ENCODE measurements around the gene FBLN5.

The FBLN5 gene

GRCh38 chr14:91946622-91947474 is 646 bp downstream of the FBLN5 start:
- DNase-seq = peak in 8 of 56 donors; percentile 7 to 50 (median 17)

- no peak for DNase-seq
These were observed 1.5 kb downstream of the FBLN5 start for GRCh38 chr14:91945751-91946621.

GRCh38 chr14:91942946-91943345 is 4.5 kb downstream of the FBLN5 start:
- DNase-seq = no peak

DNA sequence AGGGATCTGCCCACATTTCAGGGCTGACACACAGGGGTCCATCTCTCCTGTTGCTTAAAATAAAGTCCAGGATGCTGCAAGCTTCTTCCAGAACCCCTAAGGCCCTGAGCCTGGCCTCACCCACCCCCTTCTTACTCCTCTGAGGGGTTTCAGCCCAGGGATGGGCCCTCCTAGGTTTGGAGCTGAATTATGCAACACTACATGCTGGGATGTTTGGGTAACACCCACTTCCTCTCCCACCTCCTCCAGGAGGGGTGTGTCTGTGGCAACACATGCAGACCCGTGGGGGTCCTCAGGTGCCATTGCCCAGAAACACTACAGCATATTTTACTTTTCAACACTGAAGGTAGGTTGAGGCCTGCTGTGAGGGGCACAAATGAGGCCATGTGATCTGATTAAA is 5.4 kb downstream of the FBLN5 start:
- no peak for DNase-seq

GRCh38 chr14:91940209-91940608 is 7.3 kb downstream of the FBLN5 start:
- no peak for DNase-seq

DNA sequence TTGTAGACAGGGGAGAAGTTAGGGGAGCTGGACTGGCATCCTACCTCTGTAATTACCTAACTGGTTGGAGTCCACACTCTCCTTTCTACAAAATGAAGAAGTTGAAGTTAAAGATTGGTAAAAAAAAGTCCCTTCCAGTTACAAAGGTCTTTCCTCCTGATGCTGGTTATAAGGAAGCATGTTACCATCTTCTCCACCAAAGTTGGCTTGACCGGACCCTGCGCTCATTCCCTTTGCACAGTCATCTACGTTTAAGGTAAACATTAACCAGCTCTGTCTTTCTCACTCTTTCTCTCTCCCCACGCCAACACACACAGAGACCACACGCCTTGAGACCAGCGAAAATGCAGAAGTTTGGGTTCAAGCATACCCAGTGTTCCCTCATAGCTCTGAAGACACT is 11.9 kb downstream of the FBLN5 start:
- no peak for DNase-seq

DNA sequence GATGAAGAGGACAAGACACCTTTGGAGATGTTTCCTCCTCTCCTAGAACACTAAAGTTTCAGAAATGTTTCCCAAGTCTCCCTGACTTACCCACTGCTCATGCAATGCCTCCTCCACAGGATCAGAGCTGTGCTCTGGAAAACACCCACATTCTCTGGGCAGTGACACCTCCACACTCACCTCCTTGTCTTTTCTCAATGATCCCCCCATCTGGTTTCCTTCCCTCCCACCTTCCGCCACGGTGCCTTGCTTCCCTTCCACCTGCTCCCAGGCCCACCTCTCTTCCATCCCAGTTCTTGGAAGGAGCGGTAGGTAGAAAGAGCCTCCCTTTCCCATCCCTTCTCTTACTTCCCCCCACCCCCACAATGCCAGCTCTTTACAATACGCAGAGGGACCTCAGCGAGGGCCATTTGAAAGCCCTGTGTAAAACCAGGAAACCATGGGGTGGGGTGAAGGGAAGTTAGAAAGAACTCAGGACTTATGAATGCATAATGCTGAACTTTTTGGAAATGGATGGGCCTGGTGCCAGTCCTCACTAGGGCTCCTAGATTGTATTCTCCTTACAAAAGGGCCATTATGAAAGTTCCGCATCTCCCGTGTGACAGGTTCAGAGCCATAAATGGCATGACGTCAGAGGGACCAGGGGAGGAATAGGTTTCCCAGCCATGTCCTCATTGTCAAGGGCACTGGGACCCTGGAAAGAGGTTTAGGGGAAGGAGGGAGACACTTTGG is 12.8 kb downstream of the FBLN5 start:
- no peak for DNase-seq

GRCh38 chr14:91931478-91932088 is 15.9 kb downstream of the FBLN5 start:
- DNase-seq = no peak

DNA sequence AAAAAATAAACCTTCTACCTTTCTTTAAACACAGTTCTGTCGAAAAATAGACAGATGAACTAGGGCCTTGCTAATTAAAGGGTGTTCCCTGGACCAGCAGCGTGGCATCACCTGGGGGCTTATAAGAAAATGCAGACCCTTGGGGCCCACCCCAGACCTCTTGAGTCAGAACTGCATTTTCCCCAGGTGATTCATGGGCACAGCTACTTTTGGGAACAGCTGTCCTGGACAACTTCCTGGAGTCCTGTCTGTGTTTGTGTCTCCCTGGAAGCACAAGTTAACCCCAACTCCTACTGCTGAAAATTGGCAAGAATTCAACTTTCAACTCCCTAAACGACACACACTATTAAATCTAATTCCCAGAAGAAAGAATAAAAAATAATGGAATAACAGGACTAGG is 17.8 kb downstream of the FBLN5 start:
- DNase-seq = no peak

DNA sequence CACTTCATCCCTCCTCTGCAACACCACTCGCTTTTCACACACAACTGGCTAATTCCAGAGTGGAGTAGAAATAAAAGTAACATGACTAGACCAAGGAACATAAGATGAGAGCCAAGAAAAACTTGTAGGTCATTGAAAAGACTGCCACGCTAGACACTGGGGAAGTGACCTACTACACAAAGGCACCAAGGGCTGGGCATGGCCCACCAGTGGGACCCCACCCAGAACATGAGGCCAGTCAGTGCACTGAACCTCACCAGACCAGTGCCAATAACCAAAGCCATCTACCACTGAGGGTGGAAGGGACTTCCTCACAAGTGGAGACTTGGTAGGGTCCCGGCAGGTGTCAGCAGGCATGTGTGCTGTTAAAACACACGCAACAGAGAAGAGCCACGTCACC is 19.7 kb downstream of the FBLN5 start:
- DNase-seq = no peak

DNA sequence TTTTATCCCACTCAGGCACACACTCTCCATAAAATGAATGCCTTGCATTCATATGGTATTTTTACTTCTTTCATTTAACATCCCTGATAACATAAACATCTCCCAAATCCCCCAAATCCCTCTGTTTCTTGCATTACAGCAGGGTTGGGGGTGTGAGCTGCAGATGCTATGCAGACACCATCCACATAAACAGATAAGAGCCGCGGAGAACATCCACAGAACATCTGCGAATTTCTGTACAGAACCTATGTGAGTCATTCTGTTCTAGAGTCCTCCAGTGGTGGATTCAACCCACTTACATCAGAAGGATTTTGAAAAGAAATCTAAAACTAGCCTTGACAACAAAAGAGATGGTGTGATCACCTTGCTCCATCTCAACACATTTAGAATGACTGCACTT is 20.3 kb downstream of the FBLN5 start:
- DNase-seq = no peak

GRCh38 chr14:91926131-91926890 is 21.2 kb downstream of the FBLN5 start:
- DNase-seq = no peak

GRCh38 chr14:91925727-91926121 is 21.8 kb downstream of the FBLN5 start:
- no peak for DNase-seq

GRCh38 chr14:91925001-91925726 is 22.3 kb downstream of the FBLN5 start:
- no peak for DNase-seq

GRCh38 chr14:91920526-91920925 is 27.0 kb downstream of the FBLN5 start:
- no peak for DNase-seq

- DNase-seq = no peak
These were observed 27.7 kb downstream of the FBLN5 start for GRCh38 chr14:91919814-91920213.

GRCh38 chr14:91918186-91918883 is 29.2 kb downstream of the FBLN5 start:
- DNase-seq = no peak

DNA sequence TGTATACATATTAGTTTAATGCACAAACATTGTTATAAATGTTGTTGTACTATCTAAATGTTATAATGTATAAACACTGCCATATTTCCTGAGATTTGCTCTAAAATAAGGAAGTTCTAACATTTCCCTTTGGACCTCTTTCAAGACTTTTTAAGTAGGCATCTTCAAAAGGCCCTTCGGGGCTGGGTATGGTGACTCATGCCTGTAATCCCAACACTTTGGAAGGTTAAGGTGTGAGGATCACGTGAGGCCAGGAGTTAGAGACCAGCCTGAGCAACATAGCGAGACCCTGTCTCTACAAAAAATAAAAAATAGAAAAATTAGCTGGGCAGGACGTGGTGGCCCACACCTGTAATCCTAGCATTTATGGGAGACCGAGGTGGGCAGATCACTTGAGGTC is 35.5 kb downstream of the FBLN5 start:
- DNase-seq = no peak

DNA sequence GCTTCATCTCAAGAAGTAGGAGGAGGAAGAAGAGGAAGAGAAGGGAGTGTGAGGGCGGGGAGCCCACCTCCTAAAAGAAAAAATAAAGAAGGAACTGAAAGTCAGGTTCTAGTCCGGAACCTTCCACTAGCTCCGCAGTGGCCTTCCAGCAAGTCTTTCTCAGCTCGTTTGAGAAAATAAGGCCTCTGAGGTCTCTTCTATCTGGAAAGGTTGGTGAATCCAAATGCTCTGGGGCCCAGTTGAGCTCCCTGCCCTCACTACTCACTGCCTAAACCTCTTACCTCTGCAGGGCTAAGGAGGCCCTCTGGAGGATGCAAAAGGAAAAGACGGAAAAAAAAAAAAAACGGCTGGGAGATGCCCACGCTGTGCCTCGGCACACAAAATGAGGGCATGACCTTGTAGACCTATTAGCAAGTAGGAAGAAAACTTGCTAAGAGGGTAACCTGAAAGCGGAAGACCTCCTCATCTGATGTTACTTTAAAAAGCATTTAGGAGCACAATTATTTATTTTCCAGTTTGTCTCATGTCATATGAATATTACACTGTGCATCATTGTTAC is 35.9 kb downstream of the FBLN5 start:
- DNase-seq = peak in 13 of 56 donors; percentile 7 to 44 (median 18)
